ENCODE measurements around the gene SCN8A.
A peak's percentile ranks its signal among the peaks of the same experiment; 100 is the strongest.
"Not testable (repeated sequence)": the region's sequence is repeated elsewhere in the genome, so short reads cannot be mapped to it uniquely, and the experiment has no call there.

SCN8A gene

GRCh38 chr12:51793201-51793600, 202.2 kb downstream of the SCN8A start:
- no peak for DNase-seq
- Mint-ChIP-seq H3K9me3 (no peaks in the 10 kb centered on the region), H3K27ac (peak overlapping the region; percentile 2), H3K36me3 (ENCODE audit: low read depth) (peaks cover 16% of the 10 kb centered on the region), H3K4me1 (no peaks in the 10 kb centered on the region), H3K4me3 (no peak overlapping the region), H3K27me3 (ENCODE audit: low read depth, poor library complexity) (peaks cover 4% of the 10 kb centered on the region)
- TF ChIP-seq CTCF (IDR thresholded peaks at IDR 0.05) = no peak

- Mint-ChIP-seq H3K27ac (no peak overlapping the region), H3K36me3 (ENCODE audit: low read depth) (peaks cover 4% of the 10 kb centered on the region), H3K9me3 (no peaks in the 10 kb centered on the region)
These were observed 206.3 kb downstream of the SCN8A start for GRCh38 chr12:51797301-51797700.

GRCh38 chr12:51798051-51798450, 207.0 kb downstream of the SCN8A start:
- H3K4me1 Mint-ChIP-seq; H3K27ac Mint-ChIP-seq; H3K27me3 Mint-ChIP-seq (ENCODE audit: low read depth, poor library complexity); DNase-seq; H3K9me3 Mint-ChIP-seq; H3K4me3 Mint-ChIP-seq; H3K36me3 Mint-ChIP-seq (ENCODE audit: low read depth): not testable (repeated sequence)

More at GRCh38 chr12:51797301-51797700, 206.3 kb downstream of the SCN8A start:
- peaks cover 8% of the 10 kb centered on the region for H3K27me3 Mint-ChIP-seq (ENCODE audit: low read depth, poor library complexity)
- DNase-seq = no peak
- no peaks in the 10 kb centered on the region for H3K4me1 Mint-ChIP-seq
- no peak for TF ChIP-seq CTCF (IDR thresholded peaks at IDR 0.05)
- no peak overlapping the region for H3K4me3 Mint-ChIP-seq

GRCh38 chr12:51798501-51798900, 207.5 kb downstream of the SCN8A start:
- Mint-ChIP-seq H3K9me3 (no peaks in the 10 kb centered on the region), H3K4me1 (no peaks in the 10 kb centered on the region), H3K27me3 (ENCODE audit: low read depth, poor library complexity) (peaks cover 5% of the 10 kb centered on the region), H3K4me3 (no peak overlapping the region), H3K36me3 (ENCODE audit: low read depth) (peaks cover under 1% of the 10 kb centered on the region), H3K27ac (no peak overlapping the region)
- DNase-seq = no peak
- TF ChIP-seq CTCF (IDR thresholded peaks at IDR 0.05) = no peak

GRCh38 chr12:51801027-51801426, 210.0 kb downstream of the SCN8A start:
- TF ChIP-seq CTCF (IDR thresholded peaks at IDR 0.05) = no peak
- Mint-ChIP-seq H3K27me3 (ENCODE audit: low read depth, poor library complexity) (peaks cover 10% of the 10 kb centered on the region), H3K4me1 (no peaks in the 10 kb centered on the region), H3K9me3 (no peaks in the 10 kb centered on the region), H3K4me3 (no peak overlapping the region), H3K27ac (no peak overlapping the region), H3K36me3 (ENCODE audit: low read depth) (no peaks in the 10 kb centered on the region)
- DNase-seq = no peak

- peaks cover 7% of the 10 kb centered on the region for H3K36me3 Mint-ChIP-seq (ENCODE audit: low read depth)
- DNase-seq = no peak
- H3K27ac Mint-ChIP-seq = no peak overlapping the region
- H3K9me3 Mint-ChIP-seq = no peaks in the 10 kb centered on the region
- TF ChIP-seq CTCF (IDR thresholded peaks at IDR 0.05) = no peak
- H3K4me1 Mint-ChIP-seq = peaks cover 12% of the 10 kb centered on the region
- peaks cover 5% of the 10 kb centered on the region for H3K27me3 Mint-ChIP-seq (ENCODE audit: low read depth, poor library complexity)
- no peak overlapping the region for H3K4me3 Mint-ChIP-seq
These were observed 215.9 kb downstream of the SCN8A start for GRCh38 chr12:51806896-51807295.

All from nephron progenitor cell (in vitro differentiated cells).